Measurements from ENCODE around the gene MIGA2. TPM values are rescaled to one million over a fixed set of nuclear protein-coding genes. Genes with fewer than 3 reads are reported as not detected.

Gene MIGA2
- total and polyA plus RNA-seq, 9 of the 15 experiments (the other 6 are each of a cell fraction or from before 2014, with no cell fraction given) = 0.15 to 54.1 (median 18.0) TPM

DNA sequence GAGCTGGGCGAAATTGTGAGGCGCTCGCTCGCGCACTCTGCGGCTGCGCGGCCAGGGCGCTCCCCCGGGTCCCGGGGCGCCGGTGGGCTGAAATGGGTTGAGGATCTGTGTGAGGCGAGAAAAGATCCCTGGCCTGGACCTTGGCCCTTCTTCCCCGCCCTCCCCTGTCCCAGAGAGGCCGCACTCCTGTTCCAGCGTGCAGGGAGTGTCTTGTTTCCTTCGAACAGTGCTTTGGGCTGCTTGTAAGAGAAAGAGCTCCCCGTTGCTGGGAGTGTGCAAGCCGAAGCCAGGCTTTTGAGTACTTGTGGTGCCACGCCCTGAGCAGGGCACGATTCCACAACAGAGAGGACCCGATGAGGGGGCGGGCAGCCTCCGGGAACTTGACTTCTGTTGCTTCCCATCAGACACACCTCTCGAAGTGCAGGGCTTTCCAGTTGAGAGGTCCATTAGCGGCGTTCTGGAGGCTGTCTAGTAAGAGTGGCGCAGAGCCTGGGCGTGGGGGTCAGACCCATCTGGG, 45.0 kb downstream of the MIGA2 start (continued):
- TF ChIP-seq ZKSCAN8 (CRISPR knock-in tag; IDR thresholded peaks at IDR 0.05) (no peak), NFIX (CRISPR knock-in tag; IDR thresholded peaks at IDR 0.05; ENCODE audit: low read depth) (no peak)

DNA sequence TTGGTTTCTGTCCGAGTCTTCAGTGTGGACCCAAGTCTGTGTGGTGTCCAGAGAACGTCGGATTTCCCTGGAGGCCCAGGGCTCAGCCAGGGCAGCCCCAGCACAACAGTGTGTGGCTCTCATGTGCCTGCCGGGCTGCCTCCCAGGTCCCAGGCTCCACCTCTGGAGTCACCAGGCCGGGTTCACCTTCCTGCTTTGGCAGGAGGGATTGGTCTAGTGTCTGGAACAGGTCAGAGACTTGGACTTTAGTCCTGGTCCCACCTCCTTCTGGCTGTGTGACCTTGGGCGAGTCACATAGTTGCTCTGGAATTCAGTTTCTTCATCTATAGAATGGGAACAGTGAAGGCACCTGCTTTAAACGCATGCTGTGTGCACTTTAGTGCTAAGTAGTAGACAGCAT, 47.7 kb downstream of the MIGA2 start:
- H3K9ac ChIP-seq (ENCODE audit: insufficient read depth in 1 of 2, low read depth in 2 of 2, low read length in 2 of 2) = peak overlapping the region in 1 of 2 experiments; percentile 60; a peak in 2 of 4 replicates
- H3K79me2 ChIP-seq (ENCODE audit: control insufficient read depth, insufficient read depth, low read length) = peaks cover 46% of the 10 kb centered on the region
- peaks cover 4 to 43% of the 10 kb centered on the region in 2 experiments; a peak in 4 of 5 replicates for H3K4me1 ChIP-seq (replicated peaks in 1 of 2; ENCODE audit: control insufficient read depth in 2 of 2, insufficient read depth in 2 of 2, low read length in 2 of 2)
- no peaks in the 10 kb centered on the region for H3K27me3 ChIP-seq (ENCODE audit: control insufficient read depth in 2 of 2, insufficient read depth in 2 of 2, low read length in 2 of 2)
- DNase-seq (ENCODE audit: extremely low read depth in 1 of 4, low spot score in 3 of 4) (no peak), ATAC-seq (no peak), FAIRE-seq (no peak)
- intact Hi-C loops (cut with micrococcal nuclease) = loop anchor here (5.0 kb wide), 1 partner anchor 47 kb away; the partner anchor contains the start of gene MIGA2
- H3K9me1 ChIP-seq (ENCODE audit: control insufficient read depth, insufficient read depth, low read length) = no peaks in the 10 kb centered on the region
- ChIA-PET POLR2A (interaction anchor here (1.0 kb wide), 1 partner anchor 17 kb away, joined by 3 read pairs; no protein-coding TSS in a partner anchor), CTCF (ENCODE audit: low intra/inter-chr PET ratio) (interaction anchor here (0.6 kb wide), 1 partner anchor 56 kb away, joined by 3 read pairs; the partner anchor contains the start of gene SH3GLB2)
- 79% methylated on average over 7 of the region's 7 CpGs for WGBS (ENCODE audit: insufficient coverage, low coverage, missing lambda C conversion rate)
- H3K27ac ChIP-seq (ENCODE audit: extremely low read depth, low read depth, low read length) = no peak overlapping the region
- no peaks in the 10 kb centered on the region; the same call in 1 of the 2 replicates for H4K20me1 ChIP-seq (replicated peaks; ENCODE audit: control insufficient read depth, insufficient read depth, low read length)
- BruUV-seq (replicated peaks) = no TSS peak
- no peak overlapping the region for H3K4me2 ChIP-seq (ENCODE audit: insufficient read depth, low read length)
- in situ Hi-C loops (cut with MboI) = no loop called here
- TF ChIP-seq, protein P1, sequence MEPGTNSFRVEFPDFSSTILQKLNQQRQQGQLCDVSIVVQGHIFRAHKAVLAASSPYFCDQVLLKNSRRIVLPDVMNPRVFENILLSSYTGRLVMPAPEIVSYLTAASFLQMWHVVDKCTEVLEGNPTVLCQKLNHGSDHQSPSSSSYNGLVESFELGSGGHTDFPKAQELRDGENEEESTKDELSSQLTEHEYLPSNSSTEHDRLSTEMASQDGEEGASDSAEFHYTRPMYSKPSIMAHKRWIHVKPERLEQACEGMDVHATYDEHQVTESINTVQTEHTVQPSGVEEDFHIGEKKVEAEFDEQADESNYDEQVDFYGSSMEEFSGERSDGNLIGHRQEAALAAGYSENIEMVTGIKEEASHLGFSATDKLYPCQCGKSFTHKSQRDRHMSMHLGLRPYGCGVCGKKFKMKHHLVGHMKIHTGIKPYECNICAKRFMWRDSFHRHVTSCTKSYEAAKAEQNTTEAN (CRISPR knock-in tag; IDR thresholded peaks at IDR 0.05) = no peak
- TF ChIP-seq TARDBP (IDR thresholded peaks at IDR 0.05) (no peak), XRCC3 (IDR thresholded peaks at IDR 0.05) (no peak), KDM5B (IDR thresholded peaks at IDR 0.05; ENCODE audit: insufficient replicate concordance, low read depth, low read length) (no peak), KDM2B (CRISPR knock-in tag; IDR thresholded peaks at IDR 0.05) (no peak), TAF15 (IDR thresholded peaks at IDR 0.05; ENCODE audit: low read depth, low read length) (no peak), SRSF3 (IDR thresholded peaks at IDR 0.05; ENCODE audit: insufficient read depth, low read length) (no peak)
- TF ChIP-seq, protein P2, sequence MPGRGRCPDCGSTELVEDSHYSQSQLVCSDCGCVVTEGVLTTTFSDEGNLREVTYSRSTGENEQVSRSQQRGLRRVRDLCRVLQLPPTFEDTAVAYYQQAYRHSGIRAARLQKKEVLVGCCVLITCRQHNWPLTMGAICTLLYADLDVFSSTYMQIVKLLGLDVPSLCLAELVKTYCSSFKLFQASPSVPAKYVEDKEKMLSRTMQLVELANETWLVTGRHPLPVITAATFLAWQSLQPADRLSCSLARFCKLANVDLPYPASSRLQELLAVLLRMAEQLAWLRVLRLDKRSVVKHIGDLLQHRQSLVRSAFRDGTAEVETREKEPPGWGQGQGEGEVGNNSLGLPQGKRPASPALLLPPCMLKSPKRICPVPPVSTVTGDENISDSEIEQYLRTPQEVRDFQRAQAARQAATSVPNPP (IDR thresholded peaks at IDR 0.05; ENCODE audit: borderline replicate concordance, insufficient read depth, insufficient read length) = no peak
- TF ChIP-seq, protein P3, sequence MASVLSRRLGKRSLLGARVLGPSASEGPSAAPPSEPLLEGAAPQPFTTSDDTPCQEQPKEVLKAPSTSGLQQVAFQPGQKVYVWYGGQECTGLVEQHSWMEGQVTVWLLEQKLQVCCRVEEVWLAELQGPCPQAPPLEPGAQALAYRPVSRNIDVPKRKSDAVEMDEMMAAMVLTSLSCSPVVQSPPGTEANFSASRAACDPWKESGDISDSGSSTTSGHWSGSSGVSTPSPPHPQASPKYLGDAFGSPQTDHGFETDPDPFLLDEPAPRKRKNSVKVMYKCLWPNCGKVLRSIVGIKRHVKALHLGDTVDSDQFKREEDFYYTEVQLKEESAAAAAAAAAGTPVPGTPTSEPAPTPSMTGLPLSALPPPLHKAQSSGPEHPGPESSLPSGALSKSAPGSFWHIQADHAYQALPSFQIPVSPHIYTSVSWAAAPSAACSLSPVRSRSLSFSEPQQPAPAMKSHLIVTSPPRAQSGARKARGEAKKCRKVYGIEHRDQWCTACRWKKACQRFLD (CRISPR knock-in tag; IDR thresholded peaks at IDR 0.05) = no peak
- no peak overlapping the region for H3K4me3 ChIP-seq
- H3K9me3 ChIP-seq (replicated peaks; ENCODE audit: control insufficient read depth, insufficient read depth, low read depth, low read length) = no peaks in the 10 kb centered on the region
- H3K36me3 ChIP-seq (ENCODE audit: control insufficient read depth, insufficient read depth, low read length) = peaks cover 62% of the 10 kb centered on the region
- no peak overlapping the region for H2AFZ ChIP-seq (ENCODE audit: low read depth, low read length)
